PFSK-1 (cell line): ENCODE results near the gene FCAMR.
A peak's percentile ranks its signal among the peaks of the same experiment; 100 is the strongest.

Experiments used
- FOXP2 ChIP-seq: optimal IDR thresholded peaks from 2 replicates; pipeline ENCODE3; 2011; ENCODE audit warnings: borderline replicate concordance, control low read depth, inconsistent platforms; ENCODE audit not compliant: insufficient read depth; ENCODE audit errors: extremely low read length, extremely low read depth
- POLR2AphosphoS5 ChIP-seq: IDR thresholded peaks from 2 replicates; pipeline ENCODE4 v1.6.1; 2012; ENCODE audit warnings: low read depth, mild to moderate bottlenecking, control low read depth, low read length, moderate library complexity
- SIN3A ChIP-seq: IDR thresholded peaks from 2 replicates; pipeline ENCODE4 v1.6.1; 2012; ENCODE audit warnings: mild to moderate bottlenecking, low read length, moderate library complexity, borderline replicate concordance; ENCODE audit not compliant: insufficient read depth
- TAF1 ChIP-seq: IDR thresholded peaks from 2 replicates; pipeline ENCODE4 v1.6.1; 2012; ENCODE audit warnings: low read length, control low read depth, borderline replicate concordance; ENCODE audit not compliant: insufficient read depth
- TF ChIP-seq, protein P1 (sequence below), 2 experiments: IDR thresholded peaks; 2 replicates each; pipeline versions ENCODE4 v1.6.1 to v1.8.0; 2011 to 2012; ENCODE audit warnings: low read depth in 2 of 2, low read length in 2 of 2, control low read depth in 1 of 2, inconsistent platforms in 1 of 2, mild to moderate bottlenecking in 1 of 2, moderate library complexity in 1 of 2; ENCODE audit not compliant: insufficient read depth in 1 of 2

Gene FCAMR

GRCh38 chr1:206982216-206982615, 12.0 kb upstream of the FCAMR start:
- no peak for TF ChIP-seq TAF1
- TF ChIP-seq SIN3A, result no peak
- no peak for TF ChIP-seq POLR2AphosphoS5
- TF ChIP-seq, protein P1, sequence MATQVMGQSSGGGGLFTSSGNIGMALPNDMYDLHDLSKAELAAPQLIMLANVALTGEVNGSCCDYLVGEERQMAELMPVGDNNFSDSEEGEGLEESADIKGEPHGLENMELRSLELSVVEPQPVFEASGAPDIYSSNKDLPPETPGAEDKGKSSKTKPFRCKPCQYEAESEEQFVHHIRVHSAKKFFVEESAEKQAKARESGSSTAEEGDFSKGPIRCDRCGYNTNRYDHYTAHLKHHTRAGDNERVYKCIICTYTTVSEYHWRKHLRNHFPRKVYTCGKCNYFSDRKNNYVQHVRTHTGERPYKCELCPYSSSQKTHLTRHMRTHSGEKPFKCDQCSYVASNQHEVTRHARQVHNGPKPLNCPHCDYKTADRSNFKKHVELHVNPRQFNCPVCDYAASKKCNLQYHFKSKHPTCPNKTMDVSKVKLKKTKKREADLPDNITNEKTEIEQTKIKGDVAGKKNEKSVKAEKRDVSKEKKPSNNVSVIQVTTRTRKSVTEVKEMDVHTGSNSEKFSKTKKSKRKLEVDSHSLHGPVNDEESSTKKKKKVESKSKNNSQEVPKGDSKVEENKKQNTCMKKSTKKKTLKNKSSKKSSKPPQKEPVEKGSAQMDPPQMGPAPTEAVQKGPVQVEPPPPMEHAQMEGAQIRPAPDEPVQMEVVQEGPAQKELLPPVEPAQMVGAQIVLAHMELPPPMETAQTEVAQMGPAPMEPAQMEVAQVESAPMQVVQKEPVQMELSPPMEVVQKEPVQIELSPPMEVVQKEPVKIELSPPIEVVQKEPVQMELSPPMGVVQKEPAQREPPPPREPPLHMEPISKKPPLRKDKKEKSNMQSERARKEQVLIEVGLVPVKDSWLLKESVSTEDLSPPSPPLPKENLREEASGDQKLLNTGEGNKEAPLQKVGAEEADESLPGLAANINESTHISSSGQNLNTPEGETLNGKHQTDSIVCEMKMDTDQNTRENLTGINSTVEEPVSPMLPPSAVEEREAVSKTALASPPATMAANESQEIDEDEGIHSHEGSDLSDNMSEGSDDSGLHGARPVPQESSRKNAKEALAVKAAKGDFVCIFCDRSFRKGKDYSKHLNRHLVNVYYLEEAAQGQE (IDR thresholded peaks at IDR 0.05; ENCODE audit: insufficient read depth in 1 of 2, low read depth in 2 of 2, low read length in 2 of 2), result no peak
- TF ChIP-seq FOXP2, result no peak

GRCh38 chr1:206979379-206980043, 9.3 kb upstream of the FCAMR start:
- TF ChIP-seq, protein P1 (IDR thresholded peaks at IDR 0.05; ENCODE audit: insufficient read depth in 1 of 2, low read depth in 2 of 2, low read length in 2 of 2), result peak in 1 of 2 experiments; percentile 67; a peak in 1 of 4 replicates
- TF ChIP-seq FOXP2, result no peak

- no peak for TF ChIP-seq SIN3A
- TF ChIP-seq POLR2AphosphoS5, result no peak
- TF ChIP-seq TAF1, result no peak
- no peak for TF ChIP-seq FOXP2
Observed at GRCh38 chr1:206978259-206978658, 8.0 kb upstream of the FCAMR start.

- TF ChIP-seq, protein P1 (IDR thresholded peaks at IDR 0.05; ENCODE audit: insufficient read depth in 1 of 2, low read depth in 2 of 2, low read length in 2 of 2), result no peak
- TF ChIP-seq FOXP2 (no peak), POLR2AphosphoS5 (no peak), SIN3A (no peak), TAF1 (no peak)
Observed at GRCh38 chr1:206975306-206975705, 5.0 kb upstream of the FCAMR start.

GRCh38 chr1:206974140-206974539, 3.9 kb upstream of the FCAMR start:
- TF ChIP-seq TAF1 (no peak), FOXP2 (no peak), SIN3A (no peak), POLR2AphosphoS5 (no peak)
- TF ChIP-seq, protein P1 (IDR thresholded peaks at IDR 0.05; ENCODE audit: insufficient read depth in 1 of 2, low read depth in 2 of 2, low read length in 2 of 2), result no peak
